Measurements from ENCODE around the gene HOATZ.

DNA sequence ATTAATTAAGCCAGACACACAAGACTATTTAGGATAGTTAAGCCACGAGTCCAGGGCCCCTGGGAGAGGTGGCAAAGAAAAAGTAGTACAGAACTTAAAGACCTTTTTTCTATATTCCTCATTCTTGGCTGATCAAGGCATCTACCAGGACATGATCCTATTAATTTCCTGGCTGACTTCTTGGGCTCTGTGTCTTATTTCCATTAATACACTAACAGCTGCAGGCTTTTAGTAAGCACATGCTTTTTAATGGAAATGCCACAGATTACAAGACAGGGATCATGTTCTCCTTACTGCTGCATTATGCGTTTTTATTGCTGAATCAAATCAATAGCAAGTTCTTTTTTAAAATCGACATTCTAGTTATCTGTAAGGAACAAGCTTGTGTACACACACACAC, 37.6 kb upstream of the HOATZ start:
- TF ChIP-seq, protein P1, sequence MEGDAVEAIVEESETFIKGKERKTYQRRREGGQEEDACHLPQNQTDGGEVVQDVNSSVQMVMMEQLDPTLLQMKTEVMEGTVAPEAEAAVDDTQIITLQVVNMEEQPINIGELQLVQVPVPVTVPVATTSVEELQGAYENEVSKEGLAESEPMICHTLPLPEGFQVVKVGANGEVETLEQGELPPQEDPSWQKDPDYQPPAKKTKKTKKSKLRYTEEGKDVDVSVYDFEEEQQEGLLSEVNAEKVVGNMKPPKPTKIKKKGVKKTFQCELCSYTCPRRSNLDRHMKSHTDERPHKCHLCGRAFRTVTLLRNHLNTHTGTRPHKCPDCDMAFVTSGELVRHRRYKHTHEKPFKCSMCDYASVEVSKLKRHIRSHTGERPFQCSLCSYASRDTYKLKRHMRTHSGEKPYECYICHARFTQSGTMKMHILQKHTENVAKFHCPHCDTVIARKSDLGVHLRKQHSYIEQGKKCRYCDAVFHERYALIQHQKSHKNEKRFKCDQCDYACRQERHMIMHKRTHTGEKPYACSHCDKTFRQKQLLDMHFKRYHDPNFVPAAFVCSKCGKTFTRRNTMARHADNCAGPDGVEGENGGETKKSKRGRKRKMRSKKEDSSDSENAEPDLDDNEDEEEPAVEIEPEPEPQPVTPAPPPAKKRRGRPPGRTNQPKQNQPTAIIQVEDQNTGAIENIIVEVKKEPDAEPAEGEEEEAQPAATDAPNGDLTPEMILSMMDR (IDR thresholded peaks at IDR 0.05), result no peak
- no peak for TF ChIP-seq POLR2A (IDR thresholded peaks at IDR 0.05)

Data from body of pancreas (tissue), 4 donors.